22Rv1 (cell line): ENCODE results near the gene NFXL1.

Experiments used
- ZFX ChIP-seq: fragments of 450-650 bp; IDR thresholded peaks from 2 replicates; pipeline ENCODE4 v1.6.1; 2017; ENCODE audit warnings: antibody characterized with exemption, borderline replicate concordance
- TF ChIP-seq, protein P1 (sequence below): fragments of 450-650 bp; IDR thresholded peaks from 2 replicates; pipeline ENCODE4 v1.5.1; 2017; ENCODE audit warnings: mild to moderate bottlenecking

DNA sequence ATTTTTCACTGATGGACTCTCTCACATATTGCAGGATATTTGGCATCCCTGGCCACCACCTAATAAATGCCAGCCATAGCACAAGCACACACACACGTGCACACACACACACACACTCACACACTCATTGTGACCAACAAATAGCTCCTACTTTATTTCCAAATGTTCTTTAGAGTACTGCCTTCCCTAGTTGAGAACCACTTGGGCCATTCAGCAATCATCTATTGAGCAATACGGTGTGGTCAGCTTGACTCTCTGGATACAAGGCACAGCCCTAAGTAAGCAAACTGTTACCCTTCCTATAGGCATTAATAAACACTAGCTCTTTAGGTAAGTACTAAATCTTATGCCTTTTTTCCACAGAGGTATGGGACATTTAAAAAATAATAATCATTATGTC, 97.6 kb downstream of the NFXL1 start:
- TF ChIP-seq, protein P1, sequence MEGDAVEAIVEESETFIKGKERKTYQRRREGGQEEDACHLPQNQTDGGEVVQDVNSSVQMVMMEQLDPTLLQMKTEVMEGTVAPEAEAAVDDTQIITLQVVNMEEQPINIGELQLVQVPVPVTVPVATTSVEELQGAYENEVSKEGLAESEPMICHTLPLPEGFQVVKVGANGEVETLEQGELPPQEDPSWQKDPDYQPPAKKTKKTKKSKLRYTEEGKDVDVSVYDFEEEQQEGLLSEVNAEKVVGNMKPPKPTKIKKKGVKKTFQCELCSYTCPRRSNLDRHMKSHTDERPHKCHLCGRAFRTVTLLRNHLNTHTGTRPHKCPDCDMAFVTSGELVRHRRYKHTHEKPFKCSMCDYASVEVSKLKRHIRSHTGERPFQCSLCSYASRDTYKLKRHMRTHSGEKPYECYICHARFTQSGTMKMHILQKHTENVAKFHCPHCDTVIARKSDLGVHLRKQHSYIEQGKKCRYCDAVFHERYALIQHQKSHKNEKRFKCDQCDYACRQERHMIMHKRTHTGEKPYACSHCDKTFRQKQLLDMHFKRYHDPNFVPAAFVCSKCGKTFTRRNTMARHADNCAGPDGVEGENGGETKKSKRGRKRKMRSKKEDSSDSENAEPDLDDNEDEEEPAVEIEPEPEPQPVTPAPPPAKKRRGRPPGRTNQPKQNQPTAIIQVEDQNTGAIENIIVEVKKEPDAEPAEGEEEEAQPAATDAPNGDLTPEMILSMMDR, result no peak
- TF ChIP-seq ZFX, result no peak
